Colonic mucosa (tissue), 4 donors: ENCODE data around the gene HRH2. TPM values are rescaled to one million over a fixed set of nuclear protein-coding genes. Genes with fewer than 3 reads are reported as not detected.

Experiments used
- DNase-seq: peaks from one replicate; pipeline ENCODE4 v3.0.0-alpha.2; 2020
- H3K27ac ChIP-seq: fragments of 200-600 bp; one replicate; pipeline ENCODE4 v1.8.0; 2021
- H3K27me3 ChIP-seq: fragments of 200-600 bp; one replicate; pipeline ENCODE4 v1.8.0; 2021
- H3K36me3 ChIP-seq: fragments of 200-600 bp; one replicate; pipeline ENCODE4 v1.8.0; 2021
- H3K4me1 ChIP-seq: fragments of 200-600 bp; one replicate; pipeline ENCODE4 v1.8.0; 2021; ENCODE audit warnings: mild to moderate bottlenecking
- H3K4me3 ChIP-seq: fragments of 200-600 bp; one replicate; pipeline ENCODE4 v1.8.0; 2021
- H3K9ac ChIP-seq, 2 donors: one replicate each; pipeline ENCODE4 v1.7.0; 2013; ENCODE audit warnings: control low read depth in 2 of 2, low read depth in 2 of 2, low read length in 2 of 2
- H3K9me3 ChIP-seq: fragments of 200-600 bp; one replicate; pipeline ENCODE4 v1.8.0; 2021
- intact Hi-C: fragments of 100-400 bp; cut with DNase I; formaldehyde crosslinking; loops from one replicate; pipeline ENCODE4 v1.14.1; 2022
- total RNA-seq, 2 donors: library from RNA; stranded (reverse); fragmentation: NEBNext Ultra II Directional in 1 of 2; extraction: Animal tissue kit (Norgen Biotek cat#: 25700) in 1 of 2; gene quantifications; one replicate each; pipeline ENCODE4 v1.2.1, GENCODE V29; 2021
- TF ChIP-seq, protein P1 (sequence below): fragments of 200-600 bp; IDR thresholded peaks from one replicate; pipeline ENCODE4 v1.8.0; 2022; ENCODE audit warnings: antibody characterized with exemption, mild to moderate bottlenecking
- donor health status: healthy.
- donor health status: DM: no; HTN: no; CAD: no.
- donor health status: DM: no; HTN: no; CAD: no.

Gene HRH2
- total RNA-seq, 2 donors from 2014 or later = 0.30 to 0.82 TPM

DNA sequence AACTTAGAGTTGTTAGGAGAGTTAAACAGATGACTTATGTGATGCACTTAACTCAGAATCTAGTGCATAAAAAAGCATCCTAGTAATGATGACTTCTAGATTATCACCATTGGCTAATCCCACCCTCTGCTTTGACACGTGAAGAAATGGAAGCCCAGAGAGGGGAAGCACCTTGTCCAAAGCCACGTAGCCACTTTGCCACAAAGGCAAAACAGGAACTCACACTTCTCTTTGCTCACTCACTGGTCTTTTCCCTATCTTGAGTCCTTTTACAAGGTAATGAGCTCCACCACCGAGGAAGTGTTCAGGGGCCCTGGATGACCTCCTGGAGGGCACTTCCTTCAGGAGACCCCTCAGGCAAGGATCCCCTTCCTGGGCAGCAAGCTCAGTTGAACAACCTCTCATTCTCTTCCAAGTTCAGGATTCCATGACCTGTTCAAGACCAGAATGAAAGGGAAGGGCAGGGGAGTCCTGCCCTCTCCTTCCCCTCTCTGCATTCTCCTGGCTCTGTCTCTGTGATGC is 89.7 kb downstream of the HRH2 start:
- Histone ChIP-seq H3K27ac (no peak overlapping the region), H3K4me1 (no peaks in the 10 kb centered on the region), H3K9me3 (no peaks in the 10 kb centered on the region), H3K9ac (no peak overlapping the region), H3K27me3 (no peaks in the 10 kb centered on the region), H3K36me3 (no peaks in the 10 kb centered on the region), H3K4me3 (no peak overlapping the region)
- DNase-seq = no peak
- TF ChIP-seq, protein P1, sequence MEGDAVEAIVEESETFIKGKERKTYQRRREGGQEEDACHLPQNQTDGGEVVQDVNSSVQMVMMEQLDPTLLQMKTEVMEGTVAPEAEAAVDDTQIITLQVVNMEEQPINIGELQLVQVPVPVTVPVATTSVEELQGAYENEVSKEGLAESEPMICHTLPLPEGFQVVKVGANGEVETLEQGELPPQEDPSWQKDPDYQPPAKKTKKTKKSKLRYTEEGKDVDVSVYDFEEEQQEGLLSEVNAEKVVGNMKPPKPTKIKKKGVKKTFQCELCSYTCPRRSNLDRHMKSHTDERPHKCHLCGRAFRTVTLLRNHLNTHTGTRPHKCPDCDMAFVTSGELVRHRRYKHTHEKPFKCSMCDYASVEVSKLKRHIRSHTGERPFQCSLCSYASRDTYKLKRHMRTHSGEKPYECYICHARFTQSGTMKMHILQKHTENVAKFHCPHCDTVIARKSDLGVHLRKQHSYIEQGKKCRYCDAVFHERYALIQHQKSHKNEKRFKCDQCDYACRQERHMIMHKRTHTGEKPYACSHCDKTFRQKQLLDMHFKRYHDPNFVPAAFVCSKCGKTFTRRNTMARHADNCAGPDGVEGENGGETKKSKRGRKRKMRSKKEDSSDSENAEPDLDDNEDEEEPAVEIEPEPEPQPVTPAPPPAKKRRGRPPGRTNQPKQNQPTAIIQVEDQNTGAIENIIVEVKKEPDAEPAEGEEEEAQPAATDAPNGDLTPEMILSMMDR = no peak
- intact Hi-C loops = no loop called here

DNA sequence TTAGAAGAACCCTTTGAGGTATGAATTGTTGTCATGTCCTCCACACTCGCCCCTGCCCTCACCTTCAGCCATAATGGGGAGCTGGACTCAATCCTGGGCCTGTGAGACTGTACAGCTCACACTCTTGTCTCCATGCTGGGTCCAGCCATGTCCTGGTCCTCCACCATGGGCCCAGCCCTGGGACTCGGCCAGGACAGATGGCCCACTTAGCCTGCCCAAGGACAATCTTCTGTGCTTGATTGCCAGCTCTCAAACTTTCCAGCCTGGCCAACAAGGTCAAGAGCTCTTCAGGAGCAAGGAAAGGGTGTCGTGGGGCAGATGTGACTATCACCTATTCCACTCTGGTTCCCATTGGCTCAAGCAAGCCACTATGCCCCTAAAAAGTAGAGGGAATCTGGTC is 90.8 kb downstream of the HRH2 start:
- TF ChIP-seq, protein P1 = no peak
- Histone ChIP-seq H3K4me3 (no peak overlapping the region), H3K27me3 (no peaks in the 10 kb centered on the region), H3K4me1 (no peaks in the 10 kb centered on the region), H3K36me3 (no peaks in the 10 kb centered on the region), H3K9ac (no peak overlapping the region), H3K27ac (no peak overlapping the region), H3K9me3 (no peaks in the 10 kb centered on the region)
- intact Hi-C loops = no loop called here
- no peak for DNase-seq

DNA sequence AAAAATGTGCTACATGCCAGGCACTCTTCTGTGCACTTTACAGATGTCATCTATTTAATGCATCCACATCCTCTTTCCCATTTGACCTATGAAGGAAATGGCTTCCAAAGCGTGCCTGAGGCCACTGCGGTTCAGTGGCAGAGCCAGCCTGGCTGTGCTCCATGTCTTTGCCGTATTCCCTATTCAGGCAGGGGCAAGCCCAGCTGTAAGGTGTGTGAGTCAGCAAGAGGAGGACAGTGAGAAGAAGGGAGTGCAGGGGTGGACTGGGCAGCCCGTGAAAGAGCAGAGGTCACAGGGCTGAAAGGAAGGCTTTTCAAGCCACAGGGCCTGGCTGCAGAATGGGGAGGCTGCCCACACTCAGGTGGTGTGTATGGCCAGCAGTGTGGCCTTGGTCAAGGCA is 91.7 kb downstream of the HRH2 start:
- no peak overlapping the region for H3K9ac ChIP-seq
- H3K27me3 ChIP-seq = no peaks in the 10 kb centered on the region
- H3K27ac ChIP-seq = no peak overlapping the region
- no peaks in the 10 kb centered on the region for H3K9me3 ChIP-seq
- intact Hi-C loops = no loop called here
- H3K36me3 ChIP-seq = no peaks in the 10 kb centered on the region
- TF ChIP-seq, protein P1 = no peak
- no peak overlapping the region for H3K4me3 ChIP-seq
- no peak for DNase-seq
- no peaks in the 10 kb centered on the region for H3K4me1 ChIP-seq

DNA sequence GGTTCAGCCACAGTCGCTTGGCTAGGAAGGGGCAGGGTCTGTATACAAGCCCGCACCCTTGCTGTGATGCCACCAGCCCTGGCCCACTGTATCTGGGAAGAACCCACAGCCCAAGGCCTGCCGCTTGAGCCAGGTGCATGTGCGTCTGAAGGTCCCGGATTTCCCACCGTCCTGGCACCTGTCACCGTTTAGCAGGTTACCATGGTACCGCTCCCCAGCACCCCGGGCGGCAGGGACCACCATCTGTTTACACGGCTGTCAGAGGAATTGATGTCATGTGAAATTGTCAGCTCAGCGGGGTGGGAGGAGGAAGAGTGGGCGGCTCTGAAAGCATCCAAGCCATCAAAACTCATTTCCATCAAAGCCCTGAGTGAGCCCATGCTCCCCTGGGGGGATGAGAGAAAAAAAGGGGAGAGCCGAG is 92.7 kb downstream of the HRH2 start:
- intact Hi-C loops = no loop called here
- TF ChIP-seq, protein P1 = no peak
- Histone ChIP-seq H3K36me3 (no peaks in the 10 kb centered on the region), H3K4me3 (no peak overlapping the region), H3K9me3 (no peaks in the 10 kb centered on the region), H3K9ac (no peak overlapping the region), H3K27ac (no peak overlapping the region), H3K4me1 (no peaks in the 10 kb centered on the region), H3K27me3 (no peaks in the 10 kb centered on the region)
- DNase-seq = no peak

DNA sequence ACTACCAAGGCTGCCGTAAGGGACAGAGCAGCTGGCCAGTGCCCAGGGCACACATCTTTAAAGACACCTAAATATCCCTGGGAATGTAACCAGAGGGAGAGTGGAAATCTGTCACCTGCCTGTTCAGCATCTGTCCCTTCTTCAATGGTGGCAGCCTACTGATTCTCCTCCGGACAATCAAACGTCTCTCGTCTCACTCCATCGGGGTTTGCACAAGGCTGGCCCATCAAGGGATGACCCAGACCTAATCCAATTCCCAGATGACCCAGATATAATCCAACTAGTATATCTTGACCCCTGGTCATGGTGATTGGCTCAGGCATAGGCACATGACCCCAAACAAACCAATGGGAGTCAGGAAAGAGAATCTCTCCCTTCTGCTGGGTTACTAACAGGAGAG is 93.5 kb downstream of the HRH2 start:
- Histone ChIP-seq H3K27me3 (no peaks in the 10 kb centered on the region), H3K27ac (no peak overlapping the region), H3K4me1 (no peaks in the 10 kb centered on the region), H3K4me3 (no peak overlapping the region), H3K9me3 (no peaks in the 10 kb centered on the region), H3K36me3 (no peaks in the 10 kb centered on the region), H3K9ac (no peak overlapping the region)
- TF ChIP-seq, protein P1 = no peak
- intact Hi-C loops = no loop called here
- DNase-seq = no peak
